GM23248 (cell line): Measurements from ENCODE around the gene SLC8A1. TPM values are rescaled to one million over a fixed set of nuclear protein-coding genes. Genes with fewer than 3 reads are reported as not detected.

Experiments
- DNase-seq: peaks from one replicate; pipeline ENCODE4 v3.0.0-alpha.2; 2015
- H2AFZ ChIP-seq: fragments of 200-600 bp; sonication (generic); 2 replicates; pipeline ENCODE4 v1.6.1; 2016; ENCODE audit warnings: antibody characterized with exemption
- H3F3A ChIP-seq: fragments of 200-600 bp; sonication (generic); 2 replicates; pipeline ENCODE4 v1.6.1; 2016; ENCODE audit warnings: mild to moderate bottlenecking, antibody characterized with exemption, mixed run types; ENCODE audit not compliant: insufficient read depth
- H3K27ac ChIP-seq: fragments of 200-600 bp; sonication (generic); 2 replicates; pipeline ENCODE4 v1.5.1; 2016; ENCODE audit warnings: mild to moderate bottlenecking
- H3K27me3 ChIP-seq: fragments of 200-600 bp; sonication (generic); replicated peaks from 2 replicates; pipeline ENCODE4 v1.6.1; 2016; ENCODE audit warnings: mild to moderate bottlenecking; ENCODE audit not compliant: insufficient read depth
- H3K36me3 ChIP-seq: fragments of 200-600 bp; sonication (generic); 2 replicates; pipeline ENCODE4 v1.6.1; 2016; ENCODE audit warnings: low read depth, mild to moderate bottlenecking
- H3K4me1 ChIP-seq: fragments of 200-600 bp; sonication (generic); 2 replicates; pipeline ENCODE4 v1.6.1; 2016; ENCODE audit warnings: mild to moderate bottlenecking; ENCODE audit not compliant: insufficient read depth
- H3K4me2 ChIP-seq: fragments of 200-600 bp; sonication (generic); one replicate; pipeline ENCODE4 v1.6.1; 2016; ENCODE audit warnings: mild to moderate bottlenecking; ENCODE audit not compliant: unreplicated experiment
- H3K4me3 ChIP-seq: fragments of 200-600 bp; sonication (generic); 2 replicates; pipeline ENCODE4 v1.5.1; 2016; ENCODE audit warnings: mild to moderate bottlenecking
- H3K79me2 ChIP-seq: fragments of 200-600 bp; sonication (generic); 2 replicates; pipeline ENCODE4 v1.6.1; 2016; ENCODE audit warnings: mild to moderate bottlenecking; ENCODE audit not compliant: insufficient read depth
- H3K9ac ChIP-seq: fragments of 200-600 bp; sonication (generic); 2 replicates; pipeline ENCODE4 v1.6.1; 2016; ENCODE audit warnings: mild to moderate bottlenecking
- H3K9me2 ChIP-seq: fragments of 200-600 bp; sonication (generic); 2 replicates; pipeline ENCODE4 v1.6.1; 2016; ENCODE audit warnings: mixed run types, mild to moderate bottlenecking, moderate library complexity; ENCODE audit not compliant: insufficient read depth
- H3K9me3 ChIP-seq: fragments of 200-600 bp; sonication (generic); one replicate; pipeline ENCODE4 v1.6.1; 2017; ENCODE audit warnings: low read depth
- H4K20me1 ChIP-seq: fragments of 200-600 bp; sonication (generic); 2 replicates; pipeline ENCODE4 v1.6.0; 2016; ENCODE audit not compliant: insufficient read depth
- EZH2 ChIP-seq: fragments of 200-600 bp; sonication (generic); IDR thresholded peaks from 2 replicates; pipeline ENCODE4 v1.6.1; 2018; ENCODE audit warnings: antibody characterized with exemption, mild to moderate bottlenecking; ENCODE audit not compliant: insufficient read depth, poor library complexity, severe bottlenecking
- EZH2phosphoT487 ChIP-seq: fragments of 200-600 bp; sonication (generic); IDR thresholded peaks from 2 replicates; pipeline ENCODE4 v1.6.1; 2018; ENCODE audit warnings: antibody characterized with exemption, moderate library complexity, mild to moderate bottlenecking, low read depth; ENCODE audit not compliant: insufficient read depth
- WGBS, 2 experiments: methylation state at CpG; one replicate each; pipeline ENCODE4 v1.1.6; 2015 to 2017; ENCODE audit warnings: low lambda C conversion rate in 2 of 2, low coverage in 1 of 2; ENCODE audit errors: missing lambda C conversion rate in 2 of 2; 5-methylcytosine and 5-hydroxymethylcytosine counted together
- in situ Hi-C: fragments of 300-500 bp; cut with MboI; formaldehyde crosslinking; loops from 2 replicates; pipeline ENCODE4 v1.15.0; 2020
- polyA plus RNA-seq: library from polyadenylated mRNA; unstranded; fragments of >200 nt; fragmentation: Nextera tagmentation; extraction: Ambion mirVana; gene quantifications from 2 replicates; pipeline ENCODE4 v1.2.1, GENCODE V29; 2016
- total RNA-seq: library from RNA; depleted of rRNA; stranded (reverse); fragments of >200 nt; shearing (Covaris generic); gene quantifications from 2 replicates; pipeline ENCODE4 v1.2.3, GENCODE V29; 2014

SLC8A1 gene
- total and polyA plus RNA-seq, 2 experiments from 2014 or later: 13.8 to 83.4 TPM

DNA sequence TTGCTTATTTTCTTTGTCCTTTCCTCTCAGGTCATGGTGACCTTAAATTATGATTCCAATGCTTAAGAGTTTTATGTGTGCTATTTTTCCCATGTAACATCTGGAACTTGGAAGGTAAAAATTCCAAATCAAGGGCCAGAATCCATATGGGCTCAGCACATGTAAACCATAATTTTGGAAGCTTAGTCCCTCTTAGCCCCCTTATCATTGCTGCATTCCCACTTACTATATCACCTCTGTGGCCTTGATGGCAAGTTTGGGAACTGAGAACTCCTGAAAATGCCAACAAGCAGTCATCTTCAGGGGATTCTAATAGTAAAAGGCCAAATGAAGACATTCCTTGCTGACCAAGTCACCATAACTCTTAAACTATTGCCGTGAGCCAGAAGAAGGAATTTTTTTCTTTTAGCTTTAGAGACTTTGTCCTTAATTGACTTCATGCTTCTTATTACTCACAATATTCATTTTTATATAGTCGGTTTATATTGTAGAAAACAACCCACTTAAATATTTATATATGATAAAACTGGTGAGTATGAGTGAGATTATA, 251.4 kb downstream of the SLC8A1 start:
- Histone ChIP-seq H3K4me3 (no peak overlapping the region), H2AFZ (no peak overlapping the region), H3K27ac (peak overlapping the region; percentile 71), H3K9me3 (no peaks in the 10 kb centered on the region), H3K9ac (no peak overlapping the region), H4K20me1 (no peaks in the 10 kb centered on the region), H3K79me2 (no peaks in the 10 kb centered on the region), H3K9me2 (no peaks in the 10 kb centered on the region), H3K4me2 (peak overlapping the region; percentile 46), H3K27me3 (no peaks in the 10 kb centered on the region), H3K4me1 (peaks cover 52% of the 10 kb centered on the region), H3F3A (peaks cover 39% of the 10 kb centered on the region), H3K36me3 (no peaks in the 10 kb centered on the region; the same call in 1 of the 2 replicates)
- TF ChIP-seq EZH2phosphoT487 (no peak), EZH2 (no peak)
- WGBS, 2 experiments: 0 to 1% methylated on average over 2 of the region's 2 CpGs
- in situ Hi-C loops: no loop called here
- peak; percentile 75 for DNase-seq

GRCh38 chr2:40199771-40200170, 252.1 kb downstream of the SLC8A1 start:
- H4K20me1 ChIP-seq: no peaks in the 10 kb centered on the region
- H2AFZ ChIP-seq: no peak overlapping the region
- H3K9me2 ChIP-seq: no peaks in the 10 kb centered on the region
- no peaks in the 10 kb centered on the region for H3K27me3 ChIP-seq
- no peaks in the 10 kb centered on the region for H3K79me2 ChIP-seq
- peaks cover 39% of the 10 kb centered on the region for H3F3A ChIP-seq
- H3K27ac ChIP-seq: peak overlapping the region; percentile 29
- H3K9ac ChIP-seq: no peak overlapping the region
- TF ChIP-seq EZH2 (no peak), EZH2phosphoT487 (no peak)
- H3K4me3 ChIP-seq: no peak overlapping the region
- peak; percentile 32 for DNase-seq
- H3K4me1 ChIP-seq: peaks cover 52% of the 10 kb centered on the region
- no peaks in the 10 kb centered on the region for H3K9me3 ChIP-seq
- no peak overlapping the region for H3K4me2 ChIP-seq
- no peaks in the 10 kb centered on the region for H3K36me3 ChIP-seq
- in situ Hi-C loops: no loop called here

GRCh38 chr2:40197121-40197520, 254.8 kb downstream of the SLC8A1 start:
- H3K4me3 ChIP-seq: no peak overlapping the region
- no peak overlapping the region for H3K9ac ChIP-seq
- H3K27me3 ChIP-seq: no peaks in the 10 kb centered on the region
- H2AFZ ChIP-seq: no peak overlapping the region
- in situ Hi-C loops: no loop called here
- H4K20me1 ChIP-seq: no peaks in the 10 kb centered on the region
- H3K4me2 ChIP-seq: no peak overlapping the region
- peaks cover 19% of the 10 kb centered on the region for H3F3A ChIP-seq
- H3K4me1 ChIP-seq: peaks cover 30% of the 10 kb centered on the region
- no peaks in the 10 kb centered on the region for H3K79me2 ChIP-seq
- no peaks in the 10 kb centered on the region for H3K36me3 ChIP-seq
- WGBS, 2 experiments: 58 to 62% methylated on average over 5 of the region's 5 CpGs
- H3K27ac ChIP-seq: no peak overlapping the region
- H3K9me3 ChIP-seq: no peaks in the 10 kb centered on the region
- no peak for DNase-seq
- H3K9me2 ChIP-seq: no peaks in the 10 kb centered on the region
- TF ChIP-seq EZH2 (no peak), EZH2phosphoT487 (no peak)

DNA sequence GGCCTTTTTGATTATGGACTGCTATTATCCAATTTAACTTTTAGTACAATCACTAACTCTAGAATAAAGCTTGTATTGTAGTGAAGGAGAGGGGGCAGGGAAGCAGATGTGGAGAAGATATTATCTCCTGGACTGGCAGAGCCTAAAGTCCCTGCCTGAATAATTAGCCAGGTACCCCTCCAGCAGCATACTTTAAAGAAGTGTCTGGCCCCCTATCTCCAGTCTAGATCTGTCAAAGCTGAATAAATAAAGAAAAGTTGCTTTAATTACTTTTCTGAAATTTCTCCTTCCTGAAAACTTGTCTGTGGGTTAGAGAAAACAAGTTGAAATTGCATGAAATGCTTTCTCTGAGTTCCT, 258.2 kb downstream of the SLC8A1 start:
- in situ Hi-C loops: no loop called here
- H3F3A ChIP-seq: no peaks in the 10 kb centered on the region
- H2AFZ ChIP-seq: no peak overlapping the region
- no peaks in the 10 kb centered on the region for H3K4me1 ChIP-seq
- TF ChIP-seq EZH2phosphoT487 (no peak), EZH2 (no peak)
- no peaks in the 10 kb centered on the region for H4K20me1 ChIP-seq
- H3K9ac ChIP-seq: no peak overlapping the region
- H3K36me3 ChIP-seq: no peaks in the 10 kb centered on the region
- H3K79me2 ChIP-seq: no peaks in the 10 kb centered on the region
- no peaks in the 10 kb centered on the region for H3K9me3 ChIP-seq
- DNase-seq: no peak
- no peak overlapping the region for H3K27ac ChIP-seq
- H3K27me3 ChIP-seq: no peaks in the 10 kb centered on the region
- H3K4me2 ChIP-seq: no peak overlapping the region
- H3K4me3 ChIP-seq: no peak overlapping the region
- no peaks in the 10 kb centered on the region for H3K9me2 ChIP-seq
